HG03575 (cell line): ENCODE data around the gene LIFR.

Experiments
- ATAC-seq: cut with Tn5 transposase; IDR thresholded peaks from one replicate; pipeline ENCODE4 v1.9.1; 2021; ENCODE audit not compliant: unreplicated experiment, insufficient number of reproducible peaks, low FRiP score; ENCODE audit errors: extremely low read depth

LIFR gene

GRCh38 chr5:38553001-38553521 is 3.4 kb downstream of the LIFR start:
- no peak for ATAC-seq

GRCh38 chr5:38551030-38552017 is 5.1 kb downstream of the LIFR start:
- no peak for ATAC-seq

DNA sequence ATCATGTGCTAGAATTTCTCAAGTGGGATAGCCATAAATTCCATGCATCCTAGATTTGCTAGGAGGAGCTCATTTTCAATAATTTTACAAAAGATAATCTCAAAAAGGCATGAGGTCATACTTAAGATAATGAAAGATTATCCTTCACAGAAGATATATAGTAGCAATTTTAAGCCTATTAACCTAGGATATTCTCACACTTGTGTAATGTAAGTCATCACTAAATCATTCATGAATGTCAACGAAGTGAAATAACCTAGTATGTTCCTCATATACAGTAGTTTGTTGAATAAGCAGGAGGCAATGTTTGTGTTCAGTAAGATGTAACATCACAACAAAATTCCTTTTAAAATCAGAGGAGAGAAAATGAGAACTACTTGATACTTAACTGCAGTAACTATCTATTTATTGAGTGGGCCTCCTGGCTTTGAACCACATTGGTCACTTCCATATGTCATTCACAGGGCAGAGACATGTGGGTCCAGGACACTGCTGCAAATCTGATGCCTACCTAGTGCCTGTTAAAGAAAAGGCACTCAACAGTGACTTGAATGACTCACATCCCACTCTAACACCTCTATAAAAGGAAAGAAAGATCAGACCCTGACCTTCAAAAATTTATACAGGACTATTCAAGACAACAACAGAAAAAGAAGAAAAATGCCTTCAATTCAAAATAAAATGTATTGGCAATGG is 8.2 kb downstream of the LIFR start:
- ATAC-seq = no peak

- ATAC-seq = no peak
Measured at GRCh38 chr5:38547257-38547656, 9.2 kb downstream of the LIFR start.

DNA sequence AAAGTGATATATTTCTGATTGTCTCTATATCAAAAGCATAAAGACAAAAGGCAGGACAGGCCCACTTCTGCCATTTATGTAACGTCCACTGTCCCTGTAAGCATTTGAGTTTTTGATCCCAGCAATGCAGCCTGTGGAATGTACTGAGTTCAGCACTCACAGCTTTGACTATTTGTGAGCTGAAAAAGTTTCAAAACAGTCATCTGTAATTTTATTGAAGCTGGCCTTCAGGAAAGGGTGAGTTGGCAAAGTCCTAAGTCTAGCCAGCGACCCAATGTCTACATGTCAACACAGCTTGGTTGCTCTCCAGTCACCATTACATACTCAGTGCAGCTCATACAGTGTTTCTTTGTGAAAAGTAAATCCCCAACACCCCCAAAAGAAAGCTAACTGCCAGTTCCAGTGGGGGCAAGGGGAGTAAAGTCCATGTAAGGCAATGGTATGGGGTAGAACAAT is 9.7 kb downstream of the LIFR start:
- ATAC-seq = no peak

- ATAC-seq = no peak
Measured at GRCh38 chr5:38543886-38544285, 12.6 kb downstream of the LIFR start.

- ATAC-seq = no peak
Measured at GRCh38 chr5:38543074-38543473, 13.4 kb downstream of the LIFR start.

DNA sequence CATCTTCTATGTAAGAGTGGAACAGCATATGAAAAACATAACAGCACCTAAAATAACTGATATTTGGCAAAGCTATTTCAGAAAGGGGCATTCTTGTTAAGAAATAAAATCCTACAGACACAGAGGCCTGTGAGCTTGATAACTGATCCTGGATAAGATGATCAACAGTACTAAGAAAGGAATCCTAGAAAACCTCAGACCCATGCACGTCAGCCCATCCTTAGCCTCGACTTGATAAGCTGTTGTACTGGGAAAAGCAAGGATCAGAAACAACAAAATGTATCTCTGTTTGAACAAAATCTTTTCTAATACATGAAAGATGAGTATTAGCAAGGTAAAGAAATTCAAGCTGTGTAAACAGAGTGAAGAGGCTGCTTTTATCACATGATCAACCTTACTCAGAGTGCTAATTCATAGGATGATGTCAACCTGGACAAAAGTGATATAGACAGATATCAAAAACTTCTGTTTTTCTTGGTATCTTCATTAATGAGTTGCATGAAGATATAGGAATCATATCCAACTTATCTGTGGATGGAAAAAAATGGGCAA is 15.2 kb downstream of the LIFR start:
- ATAC-seq = no peak

DNA sequence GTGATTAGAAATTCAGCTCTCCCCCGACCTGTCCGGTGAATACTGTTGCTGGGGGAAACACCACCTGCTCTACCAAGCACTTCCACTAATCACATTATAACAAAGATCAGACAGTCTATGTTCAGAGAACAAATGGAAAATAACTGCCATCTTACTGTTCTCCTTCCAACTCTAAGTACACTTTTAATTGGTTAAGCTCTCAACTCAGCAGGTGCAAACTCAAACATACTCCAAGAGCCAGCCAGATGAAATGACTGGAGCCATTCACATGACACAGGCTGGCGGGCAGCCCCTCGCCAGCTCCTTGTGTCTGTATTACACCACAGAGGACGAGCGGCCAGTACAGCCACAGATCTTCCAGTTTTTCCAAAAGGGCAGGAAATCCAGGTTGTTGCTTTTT is 16.1 kb downstream of the LIFR start:
- ATAC-seq = no peak

DNA sequence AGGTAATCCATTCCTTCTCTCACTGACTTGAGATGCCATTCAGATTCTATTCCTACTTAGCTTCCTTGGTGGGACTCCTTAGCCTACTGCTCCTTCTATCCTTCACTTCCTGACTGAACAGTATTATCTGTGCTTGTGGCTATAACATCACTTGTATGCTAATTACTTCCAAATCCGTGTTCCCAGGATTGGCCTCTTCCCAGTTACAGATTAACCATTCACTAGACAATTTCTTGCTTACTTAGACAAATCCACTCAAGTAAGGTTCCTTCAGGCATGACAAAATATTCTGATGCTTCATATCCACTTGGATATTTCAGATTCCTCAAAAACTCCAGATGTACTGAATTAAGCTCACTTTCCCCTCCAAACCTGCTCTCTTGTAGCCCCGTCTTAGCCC is 18.3 kb downstream of the LIFR start:
- no peak for ATAC-seq

DNA sequence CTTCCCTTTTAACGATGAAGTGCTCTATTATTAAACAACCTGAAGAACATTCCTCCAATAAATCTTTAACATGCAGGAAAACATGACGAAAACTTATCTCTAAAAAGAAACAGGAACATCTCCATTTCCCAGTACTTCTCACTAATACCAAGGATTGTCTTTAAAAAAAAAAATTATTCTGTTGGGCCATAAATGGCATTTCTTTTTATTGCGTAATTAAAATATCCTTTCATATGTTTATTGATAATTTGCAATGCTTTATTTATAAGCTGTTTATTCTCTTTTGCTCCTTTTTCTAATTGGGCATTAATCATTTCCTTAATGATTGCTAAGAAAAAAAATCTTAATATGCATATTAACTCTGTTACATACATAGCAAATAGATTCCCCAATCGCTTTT is 18.9 kb downstream of the LIFR start:
- no peak for ATAC-seq

DNA sequence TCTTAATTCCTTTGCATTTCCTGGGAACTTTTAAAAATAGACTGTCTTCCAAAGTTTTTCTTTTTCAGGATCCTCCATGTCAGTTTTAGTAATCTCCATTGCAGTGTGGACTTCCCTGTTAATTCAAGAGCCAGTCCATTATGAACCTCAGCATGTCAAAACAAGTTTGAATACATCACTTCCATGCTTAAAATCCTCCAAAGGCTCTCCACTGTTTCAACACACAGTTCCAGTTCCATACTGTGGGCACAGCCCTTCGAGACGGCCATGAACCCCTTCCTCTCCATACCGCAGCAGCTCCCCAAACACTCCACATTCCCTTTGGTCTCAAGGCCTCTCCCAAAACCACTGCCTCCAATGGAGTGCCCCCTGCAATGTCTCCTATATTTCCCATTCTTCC is 19.5 kb downstream of the LIFR start:
- no peak for ATAC-seq

DNA sequence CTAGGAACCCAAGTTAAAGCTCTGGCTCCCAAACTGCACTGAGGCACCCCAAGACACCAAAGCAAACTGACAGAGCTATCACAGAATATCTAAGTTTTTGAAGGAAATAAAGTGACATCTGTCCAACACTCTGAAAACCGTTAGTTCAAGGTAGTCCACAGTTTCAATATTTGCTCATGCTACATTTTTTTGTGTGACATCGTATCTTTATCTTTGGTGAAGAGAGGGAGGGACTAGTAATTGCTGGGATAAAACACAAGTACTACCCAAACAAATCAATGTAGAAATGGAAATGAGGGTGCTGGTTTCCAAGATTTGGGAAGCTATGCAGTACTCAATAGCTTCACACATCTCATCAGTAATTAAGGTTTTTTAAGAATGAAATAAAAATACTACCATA is 20.6 kb downstream of the LIFR start:
- ATAC-seq = no peak

GRCh38 chr5:38535248-38535750 is 21.1 kb downstream of the LIFR start:
- ATAC-seq = no peak

GRCh38 chr5:38534156-38534453 is 22.3 kb downstream of the LIFR start:
- ATAC-seq = no peak

- no peak for ATAC-seq
Measured at GRCh38 chr5:38533286-38534155, 22.9 kb downstream of the LIFR start.

DNA sequence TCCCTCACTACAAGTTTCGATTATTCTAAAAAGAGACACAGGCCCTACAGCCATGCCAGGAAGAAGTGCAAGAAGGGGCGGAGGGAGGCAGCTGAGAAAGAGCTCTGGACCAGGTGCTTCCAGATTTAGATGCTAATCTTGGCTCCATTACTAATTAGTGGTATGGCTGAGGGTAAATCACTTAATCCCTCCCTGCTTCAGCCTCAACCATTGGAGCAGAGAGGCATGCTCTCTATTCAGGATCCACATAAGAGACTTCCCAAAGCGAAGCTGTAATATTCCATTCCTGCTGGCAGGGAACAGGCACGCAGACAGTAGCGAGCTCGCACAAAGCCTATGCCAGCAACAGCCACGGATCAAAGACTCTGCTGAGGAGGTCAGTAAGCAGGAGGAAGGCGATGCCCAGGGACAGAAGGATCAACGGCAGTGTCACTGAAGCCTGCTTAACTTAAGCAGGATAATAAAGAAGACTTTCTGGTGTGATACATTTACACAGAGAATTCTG is 24.2 kb downstream of the LIFR start:
- ATAC-seq = no peak

GRCh38 chr5:38531518-38531917 is 24.9 kb downstream of the LIFR start:
- no peak for ATAC-seq
